CD4-positive, CD25-positive, alpha-beta regulatory T cell (primary cell): ENCODE measurements around the gene OXTR. TPM values are rescaled to one million over a fixed set of nuclear protein-coding genes. Genes with fewer than 3 reads are reported as not detected.

Experiments
- ATAC-seq, 2 donors: fragments of 150-1000 bp; cut with Tn5 transposase; one replicate each; pipeline ENCODE4 v1.10.0; 2021; ENCODE audit warnings: low read depth in 2 of 2, moderate number of reproducible peaks in 2 of 2, moderate library complexity in 1 of 2
- DNase-seq, 3 donors: peaks; one replicate each; pipeline versions ENCODE4 v3.0.0 to v3.0.0-alpha.2; 2012 to 2022; ENCODE audit warnings: mixed read lengths in 1 of 3
- H3K27ac ChIP-seq: one replicate; pipeline ENCODE4 v1.7.0; 2013; ENCODE audit warnings: mild to moderate bottlenecking, low read length; ENCODE audit not compliant: insufficient read depth, poor library complexity, severe bottlenecking
- H3K27me3 ChIP-seq: one replicate; pipeline ENCODE4 v1.7.0; 2013; ENCODE audit warnings: low read length; ENCODE audit not compliant: control insufficient read depth, insufficient read depth
- H3K36me3 ChIP-seq: one replicate; pipeline ENCODE4 v1.7.0; 2013; ENCODE audit warnings: mild to moderate bottlenecking, low read length, moderate library complexity; ENCODE audit not compliant: control insufficient read depth, insufficient read depth
- H3K4me1 ChIP-seq: 2 replicates; pipeline ENCODE4 v1.7.0; 2013; ENCODE audit warnings: mild to moderate bottlenecking, low read length; ENCODE audit not compliant: insufficient read depth, control insufficient read depth, poor library complexity, severe bottlenecking
- H3K4me3 ChIP-seq: one replicate; pipeline ENCODE4 v1.7.0; 2013; ENCODE audit warnings: low read depth, mild to moderate bottlenecking, low read length, moderate library complexity
- H3K9me3 ChIP-seq, 2 experiments: 1 replicate in 1 of 2; 2 replicates in 1 of 2; pipeline ENCODE4 v1.7.0; 2013; ENCODE audit warnings: low read length in 2 of 2, mild to moderate bottlenecking in 1 of 2, moderate library complexity in 1 of 2; ENCODE audit not compliant: control insufficient read depth in 2 of 2
- H3K27ac Mint-ChIP-seq, 3 donors: one replicate each; pipeline ENCODE4 v1.8.0; 2020 to 2022; ENCODE audit warnings: mild to moderate bottlenecking in 3 of 3, mixed read lengths in 3 of 3, moderate library complexity in 2 of 3
- H3K27me3 Mint-ChIP-seq: one replicate; pipeline ENCODE4 v1.8.0; 2022; ENCODE audit warnings: mild to moderate bottlenecking, mixed read lengths
- H3K36me3 Mint-ChIP-seq: one replicate; pipeline ENCODE4 v1.8.0; 2020; ENCODE audit warnings: mixed read lengths
- H3K4me1 Mint-ChIP-seq, 4 donors: one replicate each; pipeline ENCODE4 v1.8.0; 2020 to 2022; ENCODE audit warnings: mixed read lengths in 4 of 4, mild to moderate bottlenecking in 1 of 4
- H3K4me3 Mint-ChIP-seq, 4 donors: one replicate each; pipeline ENCODE4 v1.8.0; 2020 to 2022; ENCODE audit warnings: mild to moderate bottlenecking in 4 of 4, mixed read lengths in 4 of 4, moderate library complexity in 3 of 4
- H3K9me3 Mint-ChIP-seq, 7 donors: one replicate each; pipeline ENCODE4 v1.8.0; 2020 to 2022; ENCODE audit warnings: mixed read lengths in 7 of 7, mild to moderate bottlenecking in 3 of 7, moderate library complexity in 2 of 7
- polyA plus RNA-seq, 4 donors: library from polyadenylated mRNA; unstranded; fragments of 300-500 nt; fragmentation: Illumina TruSeq; gene quantifications; one replicate each; pipeline ENCODE4 v1.2.3, GENCODE V29; 2021
- total RNA-seq: library from RNA; stranded (reverse); gene quantifications from one replicate; pipeline ENCODE4 v1.2.3, GENCODE V29; 2022

The OXTR gene
- total RNA-seq (0.17 TPM), polyA plus RNA-seq (not detected)

GRCh38 chr3:8769088-8769822, at the start of gene OXTR:
Gene OXTR, minus strand, starts transcription at chr3:8769613. Its CDS starts 1,426 bp downstream, at chr3:8768187.
- Histone ChIP-seq H3K4me3 (peak within 1 kb of the TSS; percentile 19), H3K4me1 (peaks cover 17% of the 10 kb centered on the region), H3K36me3 (no peaks in the 10 kb centered on the region), H3K9me3 (no peaks in the 10 kb centered on the region), H3K27ac (no peak within 1 kb of the TSS), H3K27me3 (peaks cover 6% of the 10 kb centered on the region)
- H3K36me3 Mint-ChIP-seq = no peaks in the 10 kb centered on the region
- H3K27me3 Mint-ChIP-seq = peaks cover 32% of the 10 kb centered on the region
- peaks cover 0 to 12% (median 1%) of the 10 kb centered on the region in 4 donors for H3K4me1 Mint-ChIP-seq
- DNase-seq (peak in 2 of 3 donors; percentile 43 to 53), ATAC-seq (peak; percentile 70 to 71)
- peak within 1 kb of the TSS in 2 of 4 donors; percentile 39 to 48 for H3K4me3 Mint-ChIP-seq
- H3K9me3 Mint-ChIP-seq = no peaks in the 10 kb centered on the region
- H3K27ac Mint-ChIP-seq = no peak within 1 kb of the TSS

DNA sequence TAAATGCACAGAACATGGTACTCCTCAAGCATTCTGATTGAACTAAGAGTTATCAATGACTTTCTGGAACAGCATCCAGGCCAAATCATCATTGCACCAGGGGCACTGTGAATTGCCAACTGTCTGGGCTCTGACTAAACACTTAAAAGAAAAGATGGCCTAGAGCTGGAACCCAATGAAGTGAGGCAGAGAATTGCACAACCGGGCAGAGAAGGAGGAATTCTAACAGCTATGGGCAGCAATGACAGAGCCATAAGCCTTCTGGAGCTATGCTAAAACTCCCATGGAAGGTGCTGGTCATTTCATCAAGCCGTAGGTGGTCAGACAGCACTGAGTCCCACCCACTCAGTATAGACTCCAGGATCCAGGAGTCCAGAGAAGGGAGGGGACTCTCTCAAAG, 48.1 kb upstream of the OXTR start:
- DNase-seq (no peak), ATAC-seq (no peak)
- H3K27ac ChIP-seq = no peak overlapping the region
- peaks cover 10% of the 10 kb centered on the region for H3K27me3 Mint-ChIP-seq
- H3K4me1 Mint-ChIP-seq = no peaks in the 10 kb centered on the region
- H3K27ac Mint-ChIP-seq = no peak overlapping the region
- no peaks in the 10 kb centered on the region for H3K36me3 Mint-ChIP-seq
- H3K9me3 ChIP-seq = peaks cover 11 to 27% of the 10 kb centered on the region in 2 experiments
- H3K36me3 ChIP-seq = no peaks in the 10 kb centered on the region
- H3K4me1 ChIP-seq = no peaks in the 10 kb centered on the region
- no peaks in the 10 kb centered on the region for H3K27me3 ChIP-seq
- H3K4me3 ChIP-seq = no peak overlapping the region
- H3K9me3 Mint-ChIP-seq = peaks cover 3 to 34% (median 12%) of the 10 kb centered on the region in 7 donors
- H3K4me3 Mint-ChIP-seq = no peak overlapping the region

DNA sequence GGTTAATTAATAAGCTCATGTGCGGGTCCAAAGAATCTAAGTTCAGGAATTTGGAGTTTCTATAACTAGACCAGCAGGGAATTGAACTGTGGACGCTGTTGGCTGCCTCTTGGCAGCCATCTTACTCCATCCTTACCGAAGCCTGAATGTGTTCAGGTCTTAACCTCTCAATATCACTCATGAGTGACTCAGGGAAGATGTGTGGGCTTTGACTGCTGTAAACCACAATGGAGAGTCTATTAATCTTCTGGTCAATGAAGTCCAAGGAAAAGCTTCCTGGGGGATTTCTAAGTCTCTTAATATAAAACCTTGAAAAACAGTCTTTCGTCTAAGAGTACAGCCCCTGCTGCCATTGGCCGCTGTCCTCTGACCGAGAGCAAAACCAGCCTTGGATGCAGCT, 46.7 kb upstream of the OXTR start:
- no peaks in the 10 kb centered on the region for H3K4me1 ChIP-seq
- H3K27me3 ChIP-seq = no peaks in the 10 kb centered on the region
- no peak overlapping the region for H3K4me3 ChIP-seq
- DNase-seq = no peak
- ATAC-seq = no peak
- no peak overlapping the region for H3K27ac ChIP-seq
- peaks cover 10% of the 10 kb centered on the region for H3K27me3 Mint-ChIP-seq
- no peak overlapping the region for H3K27ac Mint-ChIP-seq
- H3K4me3 Mint-ChIP-seq = no peak overlapping the region
- no peaks in the 10 kb centered on the region for H3K36me3 Mint-ChIP-seq
- H3K4me1 Mint-ChIP-seq = no peaks in the 10 kb centered on the region
- no peaks in the 10 kb centered on the region for H3K36me3 ChIP-seq
- H3K9me3 Mint-ChIP-seq = peaks cover under 1 to 28% (median 10%) of the 10 kb centered on the region in 7 donors
- peaks cover 11 to 27% of the 10 kb centered on the region in 2 experiments for H3K9me3 ChIP-seq

- Mint-ChIP-seq H3K4me1 (no peaks in the 10 kb centered on the region), H3K27me3 (peaks cover 9% of the 10 kb centered on the region), H3K36me3 (no peaks in the 10 kb centered on the region), H3K9me3 (peaks cover 0 to 12% (median 6%) of the 10 kb centered on the region in 7 donors), H3K27ac (no peak overlapping the region), H3K4me3 (no peak overlapping the region)
- H3K4me1 ChIP-seq = no peaks in the 10 kb centered on the region
- ATAC-seq = no peak
- no peak overlapping the region for H3K27ac ChIP-seq
- no peak overlapping the region for H3K4me3 ChIP-seq
- H3K27me3 ChIP-seq = no peaks in the 10 kb centered on the region
- H3K9me3 ChIP-seq = peaks cover 2% of the 10 kb centered on the region in 2 experiments
- H3K36me3 ChIP-seq = no peaks in the 10 kb centered on the region
- no peak for DNase-seq
These were observed 44.0 kb upstream of the OXTR start for GRCh38 chr3:8813411-8813810.

DNA sequence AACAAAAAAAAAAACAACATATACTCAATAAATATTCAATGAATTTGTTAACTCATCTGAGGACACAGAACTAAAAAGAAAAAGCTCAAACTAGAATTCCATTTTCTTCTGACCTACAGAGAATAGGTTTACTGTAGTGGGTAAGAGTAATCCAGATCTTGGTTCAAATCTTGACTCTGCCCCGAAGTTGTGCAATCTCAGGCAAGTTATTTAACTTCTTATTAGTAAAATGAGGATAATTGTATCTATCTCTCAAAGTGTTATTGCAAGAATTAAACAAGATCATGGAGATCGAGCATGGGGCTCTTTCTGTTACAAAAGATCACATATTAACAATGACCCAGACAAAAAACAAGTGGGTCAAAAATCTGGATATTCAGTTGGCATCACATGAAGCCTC, 41.1 kb upstream of the OXTR start:
- DNase-seq = no peak
- Histone ChIP-seq H3K36me3 (no peaks in the 10 kb centered on the region), H3K4me3 (no peak overlapping the region), H3K9me3 (no peaks in the 10 kb centered on the region), H3K27me3 (no peaks in the 10 kb centered on the region), H3K4me1 (no peaks in the 10 kb centered on the region), H3K27ac (no peak overlapping the region)
- no peaks in the 10 kb centered on the region for H3K4me1 Mint-ChIP-seq
- no peaks in the 10 kb centered on the region for H3K27me3 Mint-ChIP-seq
- H3K36me3 Mint-ChIP-seq = no peaks in the 10 kb centered on the region
- H3K4me3 Mint-ChIP-seq = no peak overlapping the region
- no peak for ATAC-seq
- no peak overlapping the region for H3K27ac Mint-ChIP-seq
- peaks cover 0 to 3% (median under 1%) of the 10 kb centered on the region in 7 donors for H3K9me3 Mint-ChIP-seq

DNA sequence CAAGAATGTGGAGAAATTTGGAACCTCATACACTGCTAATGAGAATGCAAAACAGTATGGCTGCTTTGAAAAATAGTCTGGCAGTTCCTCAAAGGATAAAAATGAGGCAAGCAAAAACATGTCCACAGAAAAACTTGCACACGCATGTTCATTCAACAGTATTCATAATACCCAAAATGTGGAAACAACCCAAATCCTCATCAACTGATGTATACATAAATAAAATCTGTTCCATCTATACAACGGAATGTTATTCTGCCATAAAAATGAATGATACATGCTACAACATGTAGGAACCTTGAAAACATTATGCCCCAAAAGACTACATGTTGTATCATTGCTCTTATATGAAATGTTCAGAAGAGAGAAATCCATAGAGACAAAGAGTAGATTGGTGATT, 36.4 kb upstream of the OXTR start:
- Mint-ChIP-seq H3K36me3 (no peaks in the 10 kb centered on the region), H3K9me3 (peaks cover 0 to 5% (median 0%) of the 10 kb centered on the region in 7 donors), H3K4me3 (no peak overlapping the region), H3K4me1 (peaks cover 0 to under 1% (median 0%) of the 10 kb centered on the region in 4 donors), H3K27ac (no peak overlapping the region), H3K27me3 (peaks cover 2% of the 10 kb centered on the region)
- no peaks in the 10 kb centered on the region for H3K9me3 ChIP-seq
- no peak overlapping the region for H3K4me3 ChIP-seq
- H3K27me3 ChIP-seq = no peaks in the 10 kb centered on the region
- no peaks in the 10 kb centered on the region for H3K4me1 ChIP-seq
- ATAC-seq (no peak), DNase-seq (no peak)
- H3K27ac ChIP-seq = no peak overlapping the region
- no peaks in the 10 kb centered on the region for H3K36me3 ChIP-seq

- Histone ChIP-seq H3K27ac (no peak overlapping the region), H3K4me3 (no peak overlapping the region), H3K4me1 (no peaks in the 10 kb centered on the region), H3K27me3 (no peaks in the 10 kb centered on the region), H3K36me3 (no peaks in the 10 kb centered on the region), H3K9me3 (no peaks in the 10 kb centered on the region)
- peaks cover 0 to 4% (median 0%) of the 10 kb centered on the region in 4 donors for H3K4me1 Mint-ChIP-seq
- no peak for DNase-seq
- peaks cover 0 to 9% (median 5%) of the 10 kb centered on the region in 7 donors for H3K9me3 Mint-ChIP-seq
- H3K27ac Mint-ChIP-seq = no peak overlapping the region
- no peak for ATAC-seq
- peaks cover 5% of the 10 kb centered on the region for H3K27me3 Mint-ChIP-seq
- H3K36me3 Mint-ChIP-seq = no peaks in the 10 kb centered on the region
- H3K4me3 Mint-ChIP-seq = no peak overlapping the region
These were observed 32.8 kb upstream of the OXTR start for GRCh38 chr3:8802256-8802655.

- no peaks in the 10 kb centered on the region for H3K4me1 ChIP-seq
- H3K4me3 ChIP-seq = no peak overlapping the region
- H3K27me3 Mint-ChIP-seq = peaks cover 5% of the 10 kb centered on the region
- no peaks in the 10 kb centered on the region for H3K36me3 Mint-ChIP-seq
- no peak overlapping the region for H3K27ac ChIP-seq
- no peaks in the 10 kb centered on the region for H3K9me3 ChIP-seq
- ATAC-seq = no peak
- H3K4me1 Mint-ChIP-seq = peaks cover 0 to 4% (median 0%) of the 10 kb centered on the region in 4 donors
- no peaks in the 10 kb centered on the region for H3K36me3 ChIP-seq
- peaks cover 0 to 13% (median 6%) of the 10 kb centered on the region in 7 donors for H3K9me3 Mint-ChIP-seq
- H3K27ac Mint-ChIP-seq = no peak overlapping the region
- DNase-seq = no peak
- no peaks in the 10 kb centered on the region for H3K27me3 ChIP-seq
- H3K4me3 Mint-ChIP-seq = no peak overlapping the region
These were observed 30.6 kb upstream of the OXTR start for GRCh38 chr3:8800016-8800415.
